DMS 273 (cell line): ENCODE data around the gene SPARC.

Experiments used
- DNase-seq: peaks from one replicate; lab custom pipeline; 2025; ENCODE audit not compliant: unreplicated experiment; lab: John Stamatoyannopoulos, UW

SPARC gene

DNA sequence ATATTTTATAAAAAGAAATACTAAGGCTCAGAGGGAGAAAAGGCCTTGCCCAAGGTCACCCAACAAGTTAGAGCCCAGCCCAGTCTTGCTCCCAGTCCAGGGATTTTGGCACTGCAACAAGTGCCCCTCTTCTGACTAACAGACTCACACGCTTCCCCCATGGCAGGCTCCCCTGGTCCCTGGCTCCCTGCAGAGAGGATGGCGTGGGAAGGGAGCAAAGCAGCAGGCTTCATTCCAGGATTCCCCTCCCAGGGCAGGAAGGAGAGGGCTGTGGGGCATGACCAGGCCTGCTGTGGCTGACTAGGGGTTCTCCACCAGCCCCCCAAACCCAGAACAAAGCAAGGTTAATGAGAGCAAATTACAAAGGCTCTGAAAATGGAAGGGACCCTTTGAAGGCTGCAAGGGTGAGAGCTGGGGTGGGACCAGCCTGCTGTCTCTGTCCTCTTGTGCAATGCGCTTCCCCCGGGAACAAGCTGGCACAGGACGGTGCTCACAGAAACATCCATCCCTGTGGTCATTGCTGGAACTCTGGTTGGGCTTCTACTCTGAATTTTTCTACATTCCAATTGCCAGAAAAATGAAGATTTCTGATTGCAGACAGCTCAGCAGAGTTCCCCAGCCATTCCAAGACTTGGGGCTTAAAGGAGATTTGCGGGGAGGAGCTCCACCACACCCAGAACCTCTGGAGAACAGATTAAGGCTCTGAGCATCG, 58.4 kb downstream of the SPARC start:
- DNase-seq = peak; percentile 9

DNA sequence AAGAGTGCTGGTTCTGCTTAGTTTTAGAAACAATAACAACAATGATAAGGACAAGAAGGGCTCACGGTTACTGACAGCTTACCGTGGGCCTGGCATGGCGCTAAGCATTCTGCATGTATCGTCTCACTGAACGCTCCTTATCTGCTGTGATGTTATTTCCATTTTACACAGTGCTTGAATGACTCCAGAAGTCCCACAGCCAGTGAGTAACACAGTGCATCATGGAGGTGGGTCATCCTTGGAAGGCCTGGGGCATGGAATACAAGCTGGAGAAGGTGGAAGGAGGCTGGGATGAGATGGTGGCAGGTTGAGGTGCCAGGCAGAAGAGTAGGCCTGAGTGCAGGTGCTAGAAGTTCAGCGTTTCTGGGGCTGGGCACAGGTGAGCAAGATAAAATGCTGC, 59.1 kb downstream of the SPARC start:
- no peak for DNase-seq

DNA sequence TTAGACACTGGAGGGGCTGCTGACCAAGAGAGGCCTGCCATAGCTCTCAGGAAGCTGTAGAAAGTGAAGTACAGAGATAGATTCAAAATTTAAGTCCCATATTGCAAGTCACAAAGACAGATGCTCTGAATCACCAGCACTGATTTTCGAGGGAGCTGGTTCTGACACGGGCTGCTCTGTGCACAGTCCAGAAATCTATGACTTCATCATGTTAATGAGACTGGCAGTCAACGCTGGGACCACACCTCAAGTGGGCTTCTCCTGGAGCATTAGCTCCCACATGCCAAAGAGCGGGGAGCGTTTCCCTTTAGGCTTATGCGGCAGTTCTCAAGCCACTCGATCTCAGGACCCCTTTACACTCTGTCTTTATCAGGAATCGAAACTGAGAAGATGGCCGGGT, 61.4 kb downstream of the SPARC start:
- DNase-seq = no peak

DNA sequence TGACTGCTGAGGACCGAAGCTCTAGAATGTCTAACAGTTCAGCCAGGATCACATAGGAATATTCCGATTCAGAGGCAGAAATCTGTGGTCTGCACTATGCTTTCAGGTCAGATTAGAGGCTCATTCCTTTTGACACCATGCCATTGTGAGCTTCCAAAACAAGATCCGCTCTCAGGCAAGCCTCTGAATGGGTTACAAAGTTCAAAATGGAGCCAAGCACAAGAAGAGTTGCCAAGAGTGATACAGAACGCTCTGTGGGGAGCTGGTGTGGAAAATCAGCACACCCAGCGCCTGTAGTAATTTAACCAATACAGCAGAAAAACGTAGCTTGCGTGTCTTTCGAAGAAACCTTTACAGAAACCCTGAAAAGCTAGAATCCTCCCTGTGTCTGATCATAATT, 62.2 kb downstream of the SPARC start:
- DNase-seq = no peak

DNA sequence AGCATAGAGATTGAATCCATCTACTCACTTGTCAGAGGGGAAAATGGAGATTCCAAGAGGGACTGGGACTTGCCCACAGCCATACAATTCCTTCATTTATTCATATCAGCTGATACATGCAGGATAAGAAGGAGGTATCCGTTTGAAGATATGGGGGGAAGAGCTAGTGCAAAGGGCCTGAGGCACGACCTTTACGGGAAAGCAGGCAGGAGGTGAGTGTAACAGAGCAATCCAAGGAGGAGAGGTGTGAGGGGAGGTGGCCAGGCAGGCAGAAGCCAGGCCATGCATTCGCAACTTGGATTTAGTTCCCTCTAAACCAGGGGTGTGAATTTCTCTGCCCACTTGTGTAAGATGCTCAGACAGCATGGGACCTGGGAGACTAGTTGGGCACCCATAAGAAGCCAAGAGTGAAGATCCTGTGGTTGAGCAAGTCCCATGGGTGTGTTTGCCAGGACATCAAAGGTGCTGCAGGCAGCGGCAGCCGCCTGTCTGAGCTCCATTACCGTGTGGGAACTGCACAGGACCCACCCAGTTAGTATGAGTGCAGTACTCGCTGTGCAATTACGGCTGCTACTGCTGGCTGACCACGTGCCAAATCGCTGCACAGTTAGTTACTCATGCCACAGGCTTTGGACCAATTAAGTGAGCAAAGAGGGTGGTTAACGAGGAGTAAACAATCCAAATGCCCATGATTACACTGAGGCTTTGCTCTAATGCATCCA, 64.2 kb downstream of the SPARC start:
- no peak for DNase-seq

DNA sequence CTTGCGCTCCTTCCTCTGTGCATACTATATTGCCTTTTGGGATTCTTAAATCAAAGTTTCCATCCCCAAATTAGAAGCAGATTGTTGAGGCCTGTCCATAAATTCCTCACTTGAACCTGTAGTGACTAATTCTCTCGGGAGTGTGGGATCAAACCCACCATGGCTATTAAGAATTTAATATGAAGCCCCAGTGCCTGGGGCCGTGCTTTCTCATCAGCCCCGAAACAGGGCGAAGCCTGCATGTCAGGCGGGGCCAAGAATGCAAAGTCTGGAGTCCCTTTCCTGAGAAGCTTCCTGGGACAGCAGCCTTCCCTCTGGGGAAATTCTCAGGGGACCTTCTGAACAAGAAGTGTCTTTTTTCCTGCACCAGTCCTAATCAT, 66.3 kb downstream of the SPARC start:
- no peak for DNase-seq

DNA sequence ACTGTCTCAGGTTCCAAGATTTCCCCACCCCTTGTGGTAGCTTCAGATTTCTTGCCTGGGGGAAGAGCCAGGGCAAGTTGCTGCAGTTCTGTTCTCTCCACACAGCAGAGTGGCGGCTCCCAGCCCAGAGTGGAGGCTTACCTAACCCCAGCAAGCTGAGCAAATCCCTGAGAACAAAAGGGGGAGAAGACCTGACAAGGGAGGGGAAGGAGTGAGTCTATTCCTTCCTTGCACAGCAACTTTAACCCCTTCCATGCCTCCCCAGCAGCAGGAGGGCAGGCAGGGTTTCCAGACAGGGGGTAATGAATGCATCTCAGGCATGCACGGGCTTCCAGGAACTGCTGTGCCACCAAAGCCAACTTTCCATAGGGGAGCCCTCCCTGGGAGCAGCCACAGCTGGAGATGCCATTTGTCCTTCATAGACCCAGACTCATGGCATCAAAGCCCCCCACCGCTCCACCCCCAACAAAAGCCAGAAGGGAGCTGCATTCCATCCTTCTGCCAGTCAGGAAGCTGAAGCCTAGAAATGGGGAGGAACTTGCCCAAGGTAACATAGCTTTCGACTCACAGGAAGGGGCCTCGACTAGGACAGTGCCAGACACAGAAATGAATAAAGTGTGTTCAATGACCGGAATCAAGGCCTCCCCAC, 66.8 kb downstream of the SPARC start:
- peak; percentile 16 for DNase-seq

DNA sequence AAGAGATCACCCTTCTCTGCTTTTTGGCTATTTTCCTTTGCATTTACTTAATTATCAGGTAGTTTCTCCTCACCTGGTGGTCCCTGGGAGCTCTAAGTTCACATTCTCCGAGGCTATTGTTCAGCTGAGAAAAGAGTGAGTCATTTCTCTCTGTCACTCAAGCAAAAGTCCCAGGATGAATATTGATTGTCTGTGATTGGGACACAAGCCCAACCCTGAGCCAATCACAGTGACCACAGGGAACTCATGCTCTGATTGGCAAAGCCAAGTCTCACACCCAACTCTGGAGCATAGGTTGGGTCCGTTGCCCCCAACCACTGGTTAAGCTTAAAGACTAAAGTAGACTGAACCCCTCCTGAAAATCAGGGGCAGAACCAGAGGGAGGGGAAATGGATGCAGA, 67.8 kb downstream of the SPARC start:
- DNase-seq = no peak

DNA sequence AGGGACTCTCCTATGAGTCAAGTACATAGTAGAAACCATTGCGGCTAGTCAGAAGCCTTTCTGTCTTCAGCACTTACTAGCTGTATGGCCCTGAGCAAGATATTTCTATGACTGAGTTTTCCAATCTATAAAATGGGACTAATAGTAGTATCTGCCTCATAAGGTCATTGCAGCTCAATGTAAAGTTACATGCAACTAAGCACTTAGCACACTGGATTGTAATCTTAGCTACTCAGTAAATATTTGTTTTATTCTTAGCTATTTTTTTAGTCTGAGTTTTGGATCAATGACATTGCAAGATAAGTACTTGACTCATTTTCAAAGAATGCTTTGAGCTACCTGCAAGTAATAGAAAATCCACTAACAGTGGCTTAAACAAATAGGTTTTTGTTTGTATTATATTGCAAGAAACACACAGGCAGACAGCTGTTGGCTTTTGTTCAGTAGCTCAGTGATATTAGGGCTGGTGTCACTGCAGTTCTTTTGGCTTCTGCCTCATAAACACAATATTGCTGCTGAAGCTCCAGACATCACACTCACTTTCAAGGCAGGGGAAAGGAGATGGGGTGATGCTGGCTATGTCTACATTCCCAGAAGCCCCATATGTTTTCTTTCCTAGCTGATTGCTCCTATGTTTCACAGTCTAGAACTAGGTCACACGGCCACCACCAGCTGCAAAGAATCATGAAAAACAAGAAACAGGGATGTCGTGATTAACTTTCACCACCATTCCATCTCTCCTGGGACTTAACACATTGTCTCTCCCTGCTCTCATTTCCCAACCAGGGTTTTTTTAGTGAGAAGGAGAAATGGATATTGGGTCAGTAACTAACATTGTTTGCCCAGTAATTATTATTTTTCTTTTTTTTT, 68.6 kb downstream of the SPARC start:
- DNase-seq = no peak

DNA sequence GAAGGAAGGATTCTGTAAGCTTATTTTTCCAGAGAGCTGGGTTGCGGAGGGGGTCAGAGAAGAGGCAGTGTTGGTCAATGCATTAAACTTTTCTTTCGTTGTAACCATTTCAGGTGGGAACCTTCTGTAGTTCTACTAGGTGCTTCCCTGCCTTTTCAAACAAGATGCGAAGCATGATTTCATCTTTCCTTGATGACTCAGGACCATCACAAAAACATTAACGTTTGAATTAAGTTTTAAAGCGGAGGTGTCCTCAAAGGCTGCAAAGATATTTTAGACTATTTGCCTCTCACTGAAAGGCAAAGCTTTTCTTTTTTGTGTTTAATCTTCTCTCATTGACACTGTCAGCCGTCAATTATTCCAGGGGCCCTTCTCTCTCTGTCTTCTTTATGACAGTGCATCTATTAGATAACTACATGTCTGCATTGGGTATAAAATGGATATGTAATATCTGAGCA, 69.3 kb downstream of the SPARC start:
- no peak for DNase-seq

DNA sequence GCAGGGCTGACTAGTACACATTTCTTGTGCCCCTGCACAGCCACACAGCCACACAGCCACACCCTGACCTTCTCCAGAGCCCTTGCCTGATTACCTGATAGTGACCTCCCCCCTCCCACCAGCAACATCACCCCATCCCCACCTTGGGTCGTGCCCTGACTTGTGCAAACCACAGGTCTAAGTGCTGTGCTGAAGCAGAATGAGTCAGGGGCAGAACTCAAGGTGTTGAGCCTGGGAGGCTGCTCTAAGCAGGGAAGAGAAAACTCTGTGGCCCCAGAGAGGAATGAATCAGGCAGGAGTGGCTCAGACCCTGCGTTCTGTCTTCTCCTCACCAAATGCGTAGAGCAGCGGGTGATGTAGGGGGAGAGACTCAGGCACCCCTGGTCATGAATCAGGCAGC, 71.3 kb downstream of the SPARC start:
- DNase-seq = no peak

DNA sequence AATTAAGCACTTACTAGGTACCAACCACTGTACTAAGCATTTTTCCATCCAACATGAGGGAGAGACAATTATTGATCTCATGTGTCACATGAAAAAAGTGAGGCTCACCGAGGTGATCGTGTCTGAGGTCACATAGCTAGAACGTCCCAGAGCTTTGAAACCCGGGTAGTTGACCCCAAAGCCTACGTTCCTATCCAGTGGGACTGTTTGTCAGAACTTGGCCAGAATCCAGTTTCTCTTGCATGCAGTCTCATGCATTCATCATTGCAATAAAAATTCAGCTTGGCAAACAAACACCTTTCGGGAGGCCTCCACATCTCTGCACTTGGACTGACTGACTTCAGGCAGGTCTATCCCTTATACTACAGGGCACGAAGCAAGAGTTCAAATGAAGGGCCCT, 72.2 kb downstream of the SPARC start:
- peak; percentile 15 for DNase-seq

DNA sequence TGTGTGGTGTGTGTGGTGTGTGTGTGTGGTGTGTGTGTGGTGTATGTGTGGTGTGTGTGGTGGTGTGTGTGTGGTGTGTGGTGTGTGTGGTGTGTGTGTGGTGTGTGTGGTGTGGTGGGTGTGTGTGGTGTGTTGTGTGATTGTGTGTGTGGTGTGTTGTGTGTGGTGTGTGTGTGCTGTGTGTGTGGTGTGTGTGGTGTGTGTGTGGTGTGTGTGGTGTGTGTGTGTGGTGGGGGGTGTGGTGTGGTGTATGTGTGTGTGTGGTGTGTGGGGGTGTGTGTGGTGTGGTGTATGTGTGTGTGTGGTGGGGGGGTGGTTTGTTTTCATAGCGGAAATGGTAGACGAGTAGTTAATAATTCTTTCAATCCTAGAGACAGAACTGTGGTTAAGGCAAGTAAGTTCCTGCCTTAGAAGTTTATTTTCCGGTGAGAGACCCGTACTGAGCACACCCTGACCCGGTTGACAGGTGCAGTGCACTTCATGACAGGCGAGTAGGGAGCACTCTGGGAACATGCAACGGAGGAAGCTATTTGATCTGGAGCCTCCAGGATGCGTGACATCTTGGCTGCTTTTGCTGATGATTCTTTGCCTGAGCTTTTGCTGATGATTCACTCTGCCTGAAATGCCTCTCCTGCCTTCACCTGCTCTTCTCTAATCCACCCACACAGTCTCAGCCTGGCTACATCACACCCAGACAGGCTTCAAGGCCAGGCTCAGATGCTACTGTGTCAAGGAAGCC, 73.9 kb downstream of the SPARC start:
- DNase-seq = no peak

DNA sequence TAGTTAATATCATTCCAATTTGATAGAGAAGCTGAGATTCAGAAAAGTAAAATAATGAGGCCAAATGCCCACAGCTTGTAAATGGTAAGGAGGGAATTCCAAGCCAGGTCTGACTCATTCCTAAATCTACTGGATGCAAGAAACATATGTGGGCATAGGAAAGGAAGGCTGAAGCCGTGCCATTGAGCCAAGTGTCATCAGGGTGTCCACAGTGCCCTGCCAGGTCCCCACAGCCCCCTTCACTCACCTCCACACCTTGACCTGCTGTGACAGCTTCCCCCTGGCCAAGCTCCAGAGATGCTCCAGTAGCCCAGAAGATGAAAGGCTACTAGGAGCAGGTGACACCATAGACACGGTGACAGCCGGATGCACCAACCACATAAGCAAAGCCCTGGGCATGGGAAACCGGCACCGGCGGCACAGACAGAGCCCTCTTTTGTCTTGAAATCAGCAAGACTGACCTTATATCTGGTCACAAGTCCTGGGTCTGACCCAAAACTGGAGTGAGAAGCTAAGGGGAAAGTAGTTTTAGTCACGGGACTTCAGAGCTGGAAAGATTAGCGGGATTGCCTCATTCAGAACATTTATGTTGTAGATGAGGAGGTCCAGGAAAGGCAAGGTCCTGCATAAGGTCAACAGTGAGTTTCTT, 75.5 kb downstream of the SPARC start:
- no peak for DNase-seq
